Panc1 (cell line): ENCODE measurements around the gene MACROD2. TPM values are rescaled to one million over a fixed set of nuclear protein-coding genes. Genes with fewer than 3 reads are reported as not detected.

Experiments used
- ATAC-seq: fragments of 200-7000 bp; cut with Tn5 transposase; 2 replicates; pipeline ENCODE4 v1.9.1; 2020; ENCODE audit warnings: mild to moderate bottlenecking, moderate library complexity
- BruUV-seq: library from RNA; stranded (reverse); fragments of 400-500 nt; replicated peaks from 2 replicates; lab custom pipeline; 2021; lab: Mats Ljungman, UMichigan
- CTCF ChIA-PET: fragments of 300-600 bp; sonication (Branson Sonifier 250); formaldehyde crosslinking; loops from one replicate; lab custom pipeline; 2022; ENCODE audit warnings: antibody characterized with exemption; lab: Charles Lee
- POLR2A ChIA-PET: fragments of 300-600 bp; sonication (Branson Sonifier 250); formaldehyde crosslinking; loops from one replicate; lab custom pipeline; 2022; ENCODE audit warnings: antibody characterized with exemption; lab: Charles Lee
- DNase-seq: peaks from one replicate; pipeline ENCODE4 v3.0.0-alpha.2; 2010; ENCODE audit warnings: low read depth, low spot score
- H3K27ac ChIP-seq: 2 replicates; pipeline ENCODE4 v1.5.1; 2011; ENCODE audit warnings: mild to moderate bottlenecking, low read length, inconsistent platforms
- H3K27me3 ChIP-seq: fragments of 200-500 bp; sonication (Bioruptor generic); 2 replicates; pipeline ENCODE4 v1.6.0; 2014; ENCODE audit warnings: low read length, inconsistent platforms; ENCODE audit not compliant: control insufficient read depth, insufficient read depth
- H3K36me3 ChIP-seq: fragments of 200-500 bp; sonication (Bioruptor generic); 2 replicates; pipeline ENCODE4 v1.5.1; 2014; ENCODE audit warnings: inconsistent platforms, mild to moderate bottlenecking, low read length, moderate library complexity; ENCODE audit not compliant: control insufficient read depth, insufficient read depth
- H3K4me1 ChIP-seq: 2 replicates; pipeline ENCODE4 v1.5.1; 2011; ENCODE audit warnings: inconsistent platforms, mild to moderate bottlenecking, low read length, moderate library complexity; ENCODE audit not compliant: control insufficient read depth, insufficient read depth
- H3K4me3 ChIP-seq, 2 experiments: 2 replicates each; pipeline ENCODE4 v1.5.1; 2011 to 2012; ENCODE audit warnings: low read depth in 2 of 2, low read length in 2 of 2, mild to moderate bottlenecking in 2 of 2, inconsistent platforms in 1 of 2, moderate library complexity in 1 of 2
- H3K9me3 ChIP-seq: fragments of 200-500 bp; sonication (Bioruptor generic); 2 replicates; pipeline ENCODE4 v1.5.1; 2014; ENCODE audit warnings: low read depth, mild to moderate bottlenecking, inconsistent platforms, low read length, moderate library complexity; ENCODE audit not compliant: control insufficient read depth, insufficient read depth
- CTCF ChIP-seq: fragments of 450-650 bp; IDR thresholded peaks from 2 replicates; pipeline ENCODE4 v1.5.1; 2017; ENCODE audit warnings: mild to moderate bottlenecking
- POLR2AphosphoS5 ChIP-seq: IDR thresholded peaks from 2 replicates; pipeline ENCODE4 v1.6.1; 2012; ENCODE audit warnings: mild to moderate bottlenecking, low read depth, low read length, moderate library complexity
- SIN3A ChIP-seq: IDR thresholded peaks from 2 replicates; pipeline ENCODE4 v1.6.1; 2012; ENCODE audit warnings: low read depth, mild to moderate bottlenecking, low read length, moderate library complexity, borderline replicate concordance; ENCODE audit not compliant: insufficient read depth
- TCF7L2 ChIP-seq: IDR thresholded peaks from 2 replicates; pipeline ENCODE4 v1.6.1; 2011; ENCODE audit warnings: mild to moderate bottlenecking, low read depth, low read length, inconsistent platforms
- in situ Hi-C: cut with HindIII; loops from 2 replicates; pipeline ENCODE4 v1.10.0; 2016; ENCODE audit warnings: low sequenced_read_pairs, low pct_unique_long_range_greater_than_20kb
- intact Hi-C: fragments of 100-400 bp; cut with micrococcal nuclease; formaldehyde crosslinking; loops from one replicate; pipeline ENCODE4 v1.10.0; 2022; ENCODE audit not compliant: unreplicated experiment
- total RNA-seq: library from RNA; stranded (reverse); gene quantifications from one replicate; pipeline ENCODE4 v1.2.1, GENCODE V29; 2021; ENCODE audit not compliant: unreplicated experiment
- TF ChIP-seq, protein P1 (sequence below), 2 experiments: IDR thresholded peaks; 2 replicates each; pipeline ENCODE4 v1.6.1; 2011 to 2012; ENCODE audit warnings: low read depth in 2 of 2, control low read depth in 1 of 2, low read length in 1 of 2, mild to moderate bottlenecking in 1 of 2, moderate library complexity in 1 of 2; ENCODE audit not compliant: insufficient read depth in 1 of 2

The MACROD2 gene
- total RNA-seq, 1 experiment from 2014 or later = 1.2 TPM

- POLR2A ChIA-PET = no interaction called here
- ATAC-seq (no peak), DNase-seq (no peak)
- H3K9me3 ChIP-seq = no peaks in the 10 kb centered on the region
- H3K27ac ChIP-seq = no peak overlapping the region
- H3K4me3 ChIP-seq = no peak overlapping the region
- H3K36me3 ChIP-seq = no peaks in the 10 kb centered on the region
- H3K4me1 ChIP-seq = no peaks in the 10 kb centered on the region
- BruUV-seq = no TSS peak
- in situ Hi-C loops (no loop called here), intact Hi-C loops (no loop called here)
- H3K27me3 ChIP-seq = no peaks in the 10 kb centered on the region
- CTCF ChIA-PET = no interaction called here
- TF ChIP-seq SIN3A (no peak), POLR2AphosphoS5 (no peak), CTCF (no peak), TCF7L2 (no peak)
- TF ChIP-seq, protein P1, sequence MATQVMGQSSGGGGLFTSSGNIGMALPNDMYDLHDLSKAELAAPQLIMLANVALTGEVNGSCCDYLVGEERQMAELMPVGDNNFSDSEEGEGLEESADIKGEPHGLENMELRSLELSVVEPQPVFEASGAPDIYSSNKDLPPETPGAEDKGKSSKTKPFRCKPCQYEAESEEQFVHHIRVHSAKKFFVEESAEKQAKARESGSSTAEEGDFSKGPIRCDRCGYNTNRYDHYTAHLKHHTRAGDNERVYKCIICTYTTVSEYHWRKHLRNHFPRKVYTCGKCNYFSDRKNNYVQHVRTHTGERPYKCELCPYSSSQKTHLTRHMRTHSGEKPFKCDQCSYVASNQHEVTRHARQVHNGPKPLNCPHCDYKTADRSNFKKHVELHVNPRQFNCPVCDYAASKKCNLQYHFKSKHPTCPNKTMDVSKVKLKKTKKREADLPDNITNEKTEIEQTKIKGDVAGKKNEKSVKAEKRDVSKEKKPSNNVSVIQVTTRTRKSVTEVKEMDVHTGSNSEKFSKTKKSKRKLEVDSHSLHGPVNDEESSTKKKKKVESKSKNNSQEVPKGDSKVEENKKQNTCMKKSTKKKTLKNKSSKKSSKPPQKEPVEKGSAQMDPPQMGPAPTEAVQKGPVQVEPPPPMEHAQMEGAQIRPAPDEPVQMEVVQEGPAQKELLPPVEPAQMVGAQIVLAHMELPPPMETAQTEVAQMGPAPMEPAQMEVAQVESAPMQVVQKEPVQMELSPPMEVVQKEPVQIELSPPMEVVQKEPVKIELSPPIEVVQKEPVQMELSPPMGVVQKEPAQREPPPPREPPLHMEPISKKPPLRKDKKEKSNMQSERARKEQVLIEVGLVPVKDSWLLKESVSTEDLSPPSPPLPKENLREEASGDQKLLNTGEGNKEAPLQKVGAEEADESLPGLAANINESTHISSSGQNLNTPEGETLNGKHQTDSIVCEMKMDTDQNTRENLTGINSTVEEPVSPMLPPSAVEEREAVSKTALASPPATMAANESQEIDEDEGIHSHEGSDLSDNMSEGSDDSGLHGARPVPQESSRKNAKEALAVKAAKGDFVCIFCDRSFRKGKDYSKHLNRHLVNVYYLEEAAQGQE (IDR thresholded peaks at IDR 0.05; ENCODE audit: insufficient read depth in 1 of 2, low read depth in 2 of 2, low read length in 1 of 2) = no peak
Measured at GRCh38 chr20:15928946-15929345, 1933.6 kb downstream of the MACROD2 start.

DNA sequence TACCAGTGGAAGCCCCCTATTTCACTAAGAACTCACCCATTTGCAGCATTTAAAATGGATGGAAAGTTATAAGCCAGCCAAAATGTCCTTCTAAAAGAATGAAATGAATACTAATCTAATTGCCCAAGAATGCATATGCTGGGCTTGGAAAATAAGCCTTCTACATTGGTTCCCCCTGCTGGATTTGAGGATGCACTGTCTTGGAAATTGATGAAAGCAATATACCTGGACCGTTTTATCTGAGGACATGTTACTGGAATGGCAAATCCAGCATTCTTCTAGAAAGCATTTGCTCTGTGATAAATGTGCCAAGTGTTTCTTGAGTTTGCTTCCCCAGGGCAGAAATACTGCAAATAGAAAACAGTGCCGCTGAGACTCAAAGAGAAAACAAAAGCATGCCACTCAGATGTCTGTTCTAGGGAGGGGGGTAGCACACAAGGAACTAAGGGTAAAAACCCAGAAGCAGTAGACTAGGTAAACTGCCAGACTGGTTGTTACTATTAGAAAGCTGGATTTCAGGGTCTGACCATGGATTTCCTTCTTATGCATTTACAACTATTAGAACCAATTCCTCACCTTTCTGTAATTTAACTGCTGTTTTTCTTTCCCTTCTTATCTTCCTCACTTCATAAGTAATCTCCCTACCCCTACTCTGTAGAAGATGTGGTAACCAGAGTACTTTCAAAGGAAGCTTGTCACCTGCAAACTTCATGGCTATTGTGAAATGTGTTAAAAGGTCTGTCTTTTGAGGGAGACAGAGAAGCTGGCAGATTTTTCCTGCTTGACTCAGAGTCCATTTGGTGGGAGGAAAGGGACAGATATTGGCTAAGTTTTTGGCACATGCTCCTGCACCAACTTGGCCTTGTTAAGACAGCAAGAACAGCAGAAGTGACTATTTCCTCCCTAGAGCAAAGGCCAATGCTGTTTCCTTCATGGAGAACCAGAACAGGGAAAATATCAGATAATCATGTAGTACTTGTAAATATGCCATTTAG, 1935.3 kb downstream of the MACROD2 start:
- no peak for ATAC-seq
- Histone ChIP-seq H3K27me3 (no peaks in the 10 kb centered on the region), H3K4me3 (no peak overlapping the region), H3K36me3 (no peaks in the 10 kb centered on the region), H3K4me1 (no peaks in the 10 kb centered on the region), H3K9me3 (no peaks in the 10 kb centered on the region), H3K27ac (no peak overlapping the region)
- ChIA-PET POLR2A (no interaction called here), CTCF (no interaction called here)
- no peak for DNase-seq
- intact Hi-C loops = no loop called here
- in situ Hi-C loops = no loop called here
- peak; percentile 46 for TF ChIP-seq CTCF
- no peak for TF ChIP-seq POLR2AphosphoS5
- TF ChIP-seq, protein P1 (IDR thresholded peaks at IDR 0.05; ENCODE audit: insufficient read depth in 1 of 2, low read depth in 2 of 2, low read length in 1 of 2) = no peak
- BruUV-seq = no TSS peak
